NCI-H146 (cell line): ENCODE measurements around the gene TUBGCP4.

Source experiments
- DNase-seq: peaks from one replicate; lab custom pipeline; 2025; lab: John Stamatoyannopoulos, UW

TUBGCP4 gene

DNA sequence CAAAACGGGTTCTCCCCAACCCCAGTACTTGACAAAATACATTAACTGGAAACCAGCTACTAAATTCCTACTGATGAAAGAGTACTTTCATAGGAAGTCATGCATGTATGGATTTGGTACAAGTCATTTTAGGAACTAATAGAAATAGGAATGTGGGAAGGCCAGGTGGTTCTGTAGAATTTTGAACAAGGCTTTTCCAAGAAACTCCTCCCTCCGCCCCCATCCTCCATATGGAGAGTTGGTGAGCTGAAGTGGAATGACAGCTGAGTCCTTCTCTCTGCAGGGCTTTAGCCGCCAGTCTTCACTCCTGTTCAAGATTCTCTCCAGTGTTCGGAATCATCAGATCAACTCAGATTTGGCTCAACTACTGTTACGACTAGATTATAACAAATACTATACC, 33.2 kb downstream of the TUBGCP4 start:
- no peak for DNase-seq

- no peak for DNase-seq
Observed at GRCh38 chr15:43406189-43406588, 35.3 kb downstream of the TUBGCP4 start.

GRCh38 chr15:43406808-43407207, 35.9 kb downstream of the TUBGCP4 start:
- no peak for DNase-seq

- peak; percentile 0 for DNase-seq
Observed at GRCh38 chr15:43408789-43409188, 37.9 kb downstream of the TUBGCP4 start.

DNA sequence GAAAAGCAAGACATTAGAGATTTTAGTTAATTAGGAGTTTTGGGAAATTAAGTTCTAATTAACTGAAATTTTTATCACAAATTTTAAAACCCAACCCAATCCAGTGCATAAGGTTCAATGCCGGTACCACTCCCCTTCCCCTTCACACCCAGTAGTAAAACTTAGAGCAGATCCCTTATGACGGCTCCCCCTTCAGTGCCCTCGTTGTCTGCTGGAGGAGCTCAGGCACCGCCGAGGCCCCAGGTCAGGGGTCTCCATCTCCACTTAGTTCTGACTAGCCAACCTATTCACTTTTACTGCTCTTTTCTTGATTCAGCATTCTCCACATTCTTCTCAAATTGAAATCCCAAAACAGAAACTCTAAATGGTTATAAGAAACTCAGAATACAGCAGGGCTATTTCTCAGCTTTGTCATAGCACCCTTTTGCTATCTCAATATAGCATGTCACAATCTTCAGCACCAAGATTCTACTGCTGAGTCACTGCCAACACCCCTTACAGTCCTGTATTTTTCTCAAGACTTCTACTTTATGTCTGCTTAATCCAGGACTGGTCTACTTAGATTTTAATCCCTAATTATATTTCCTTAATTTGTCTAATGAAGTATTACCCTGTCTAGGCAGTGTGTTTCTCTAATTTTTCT, 39.8 kb downstream of the TUBGCP4 start:
- DNase-seq: no peak

GRCh38 chr15:43412096-43412495, 41.2 kb downstream of the TUBGCP4 start:
- DNase-seq: no peak

DNA sequence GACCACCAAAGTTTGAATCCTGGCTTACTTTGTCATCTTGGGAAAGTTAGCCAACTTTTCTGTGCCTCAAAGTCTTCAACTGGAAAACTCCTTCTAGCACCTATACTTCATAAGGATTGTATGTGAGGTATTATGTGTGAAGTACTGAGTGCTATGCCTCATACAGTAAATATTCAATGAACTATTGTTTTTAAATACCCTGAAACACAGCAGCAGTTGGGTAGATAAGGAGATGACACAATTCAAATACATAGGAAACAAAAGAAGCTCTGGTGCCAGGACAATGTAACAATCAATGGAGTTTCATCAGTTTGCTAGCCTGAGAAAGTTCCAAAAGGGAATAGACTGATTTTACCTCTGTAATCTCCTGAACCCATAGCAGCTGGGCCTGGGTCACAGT, 43.3 kb downstream of the TUBGCP4 start:
- no peak for DNase-seq

DNA sequence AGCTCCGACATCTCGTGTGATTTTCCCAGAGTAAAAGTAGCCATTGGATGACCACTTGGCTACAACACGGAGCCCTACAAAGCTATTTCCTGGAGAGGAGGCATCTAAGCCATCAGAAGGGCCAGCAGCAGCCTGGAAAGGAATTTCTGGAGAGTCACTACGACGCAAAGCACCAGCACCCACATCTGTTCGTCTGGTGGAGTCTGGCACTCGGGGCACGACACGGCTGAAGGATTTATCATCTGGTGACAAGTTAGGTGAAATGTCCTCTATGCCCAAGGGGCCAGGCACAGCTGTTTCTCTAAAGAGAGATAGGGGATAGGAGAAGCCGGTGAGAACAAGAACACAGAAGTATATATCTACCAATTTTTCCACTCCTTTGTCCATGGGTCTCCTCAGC, 49.5 kb downstream of the TUBGCP4 start:
- no peak for DNase-seq

- no peak for DNase-seq
Observed at GRCh38 chr15:43420876-43421275, 50.0 kb downstream of the TUBGCP4 start.

GRCh38 chr15:43423793-43424192, 52.9 kb downstream of the TUBGCP4 start:
- DNase-seq: no peak

GRCh38 chr15:43429687-43430086, 58.8 kb downstream of the TUBGCP4 start:
- DNase-seq: no peak

- no peak for DNase-seq
Observed at GRCh38 chr15:43433165-43433564, 62.3 kb downstream of the TUBGCP4 start.

DNA sequence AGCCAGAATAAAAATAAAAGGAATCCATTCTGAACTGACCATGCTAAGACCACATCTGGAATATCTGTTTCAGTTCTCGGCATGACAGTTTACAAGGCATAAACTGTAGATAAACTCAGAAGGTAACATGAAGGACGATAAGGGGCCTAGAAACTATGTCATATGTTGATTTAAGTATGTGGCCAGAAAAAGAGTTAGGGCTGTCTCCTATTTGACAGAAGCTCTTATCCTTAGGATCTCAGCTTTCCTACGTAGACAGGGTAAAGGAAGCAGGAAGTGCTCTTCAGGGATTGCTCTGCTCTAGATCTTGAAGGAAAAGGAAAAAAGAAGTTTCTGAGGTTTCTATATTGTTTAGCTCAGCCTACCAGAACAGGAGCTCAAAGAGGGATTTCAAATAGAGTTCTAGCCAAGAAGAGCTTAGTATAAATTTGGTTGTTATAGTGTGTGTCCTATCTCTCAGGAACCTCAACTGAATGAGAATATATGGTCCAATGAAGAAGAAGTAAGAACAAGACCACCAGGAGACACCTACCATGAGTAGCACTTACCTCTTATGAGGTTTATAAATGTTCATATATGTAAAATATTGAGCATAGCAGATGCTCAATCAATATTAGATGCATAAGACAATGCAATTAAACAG, 62.9 kb downstream of the TUBGCP4 start:
- no peak for DNase-seq

GRCh38 chr15:43434446-43434845, 63.5 kb downstream of the TUBGCP4 start:
- DNase-seq: no peak

GRCh38 chr15:43436395-43436794, 65.5 kb downstream of the TUBGCP4 start:
- DNase-seq: no peak

- DNase-seq: no peak
Observed at GRCh38 chr15:43439268-43439667, 68.4 kb downstream of the TUBGCP4 start.

- DNase-seq: peak; percentile 58
Observed at GRCh38 chr15:43440721-43441281, 69.9 kb downstream of the TUBGCP4 start.

DNA sequence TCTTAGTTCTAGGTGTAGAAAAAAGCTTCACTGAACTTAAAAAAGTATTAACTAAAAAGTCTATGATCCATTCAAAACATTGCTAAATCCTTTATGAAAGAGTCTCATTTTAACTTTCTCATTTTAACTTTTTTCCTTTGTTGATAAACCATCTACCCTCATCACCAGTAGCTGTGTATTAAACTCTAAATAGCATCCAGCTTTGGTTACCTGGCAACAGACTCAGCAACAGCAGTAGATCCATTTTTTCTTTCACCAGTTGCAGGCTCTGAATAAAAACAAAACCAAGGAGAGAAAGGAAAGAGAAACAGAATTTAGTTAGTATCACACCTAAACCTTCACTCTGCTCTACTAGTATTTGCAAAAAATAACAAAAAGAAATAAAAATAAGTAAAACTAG, 70.4 kb downstream of the TUBGCP4 start:
- DNase-seq: peak; percentile 0

DNA sequence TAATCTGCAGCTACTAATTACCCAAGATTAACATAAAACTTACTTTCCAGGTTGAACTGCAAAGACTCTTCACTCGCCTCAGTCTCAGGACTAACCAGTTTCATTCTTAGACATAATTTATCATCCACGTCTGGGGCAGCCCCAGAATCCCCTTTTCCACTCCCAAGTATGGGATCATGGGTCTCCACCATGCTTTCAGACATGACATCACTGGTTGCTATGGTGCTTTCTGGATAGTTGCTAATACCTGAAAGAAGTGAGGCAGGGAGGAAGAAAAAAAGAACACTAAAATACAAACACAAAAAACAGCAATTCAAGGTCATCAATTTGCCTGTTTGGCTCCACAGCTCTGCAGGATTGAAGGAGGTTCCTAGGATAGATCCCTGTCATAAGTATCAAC, 75.4 kb downstream of the TUBGCP4 start:
- no peak for DNase-seq

GRCh38 chr15:43449981-43450380, 79.1 kb downstream of the TUBGCP4 start:
- DNase-seq: no peak
